Medulla oblongata (tissue), 1 donor: Measurements from ENCODE around the gene STK25.
"Not testable (repeated sequence)": the region's sequence is repeated elsewhere in the genome, so short reads cannot be mapped to it uniquely, and the experiment has no call there.

Source experiments
- DNase-seq: peaks from one replicate; pipeline ENCODE4 v3.0.0-alpha.2; 2015; ENCODE audit errors: extremely low spot score

The STK25 gene

DNA sequence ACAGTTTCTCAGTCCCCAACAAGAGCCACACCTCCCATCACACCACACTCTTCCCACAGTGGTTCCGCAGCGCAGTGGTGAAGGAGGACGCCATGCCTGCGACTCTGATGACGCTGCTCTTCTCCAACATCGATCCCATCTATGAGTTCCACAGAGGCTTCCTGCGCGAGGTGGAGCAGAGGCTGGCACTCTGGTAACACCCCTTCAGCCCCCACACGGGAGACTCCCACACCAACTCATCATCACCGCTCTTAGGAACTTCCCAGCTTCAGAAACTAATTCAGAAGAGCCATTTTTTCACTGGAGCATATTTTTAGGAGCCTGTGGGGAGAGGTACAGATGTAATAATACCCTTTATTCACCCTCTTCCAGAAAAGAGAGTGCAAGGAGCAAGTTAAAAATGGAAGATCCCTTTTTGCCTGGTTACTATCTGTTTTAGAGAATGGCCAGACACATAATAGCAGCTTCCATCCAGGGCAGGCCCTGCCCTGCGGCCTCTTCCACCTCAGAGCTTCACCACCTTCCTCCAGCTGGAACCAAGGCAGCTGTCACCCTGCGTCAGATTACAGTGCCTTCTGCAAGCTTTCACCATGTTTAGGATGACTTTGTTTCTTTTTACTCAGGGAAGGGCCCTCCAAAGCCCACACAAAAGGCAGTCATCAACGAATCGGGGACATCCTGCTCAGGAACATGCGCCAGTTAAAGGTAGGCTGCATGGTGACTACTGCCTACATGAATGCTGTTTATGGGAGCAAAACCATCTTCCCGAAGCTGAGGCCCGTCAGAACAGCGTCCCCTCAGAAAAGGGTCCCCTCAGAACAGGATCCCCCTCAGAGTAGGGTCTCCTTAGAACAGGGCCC is 44.9 kb downstream of the STK25 start:
- no peak for DNase-seq

DNA sequence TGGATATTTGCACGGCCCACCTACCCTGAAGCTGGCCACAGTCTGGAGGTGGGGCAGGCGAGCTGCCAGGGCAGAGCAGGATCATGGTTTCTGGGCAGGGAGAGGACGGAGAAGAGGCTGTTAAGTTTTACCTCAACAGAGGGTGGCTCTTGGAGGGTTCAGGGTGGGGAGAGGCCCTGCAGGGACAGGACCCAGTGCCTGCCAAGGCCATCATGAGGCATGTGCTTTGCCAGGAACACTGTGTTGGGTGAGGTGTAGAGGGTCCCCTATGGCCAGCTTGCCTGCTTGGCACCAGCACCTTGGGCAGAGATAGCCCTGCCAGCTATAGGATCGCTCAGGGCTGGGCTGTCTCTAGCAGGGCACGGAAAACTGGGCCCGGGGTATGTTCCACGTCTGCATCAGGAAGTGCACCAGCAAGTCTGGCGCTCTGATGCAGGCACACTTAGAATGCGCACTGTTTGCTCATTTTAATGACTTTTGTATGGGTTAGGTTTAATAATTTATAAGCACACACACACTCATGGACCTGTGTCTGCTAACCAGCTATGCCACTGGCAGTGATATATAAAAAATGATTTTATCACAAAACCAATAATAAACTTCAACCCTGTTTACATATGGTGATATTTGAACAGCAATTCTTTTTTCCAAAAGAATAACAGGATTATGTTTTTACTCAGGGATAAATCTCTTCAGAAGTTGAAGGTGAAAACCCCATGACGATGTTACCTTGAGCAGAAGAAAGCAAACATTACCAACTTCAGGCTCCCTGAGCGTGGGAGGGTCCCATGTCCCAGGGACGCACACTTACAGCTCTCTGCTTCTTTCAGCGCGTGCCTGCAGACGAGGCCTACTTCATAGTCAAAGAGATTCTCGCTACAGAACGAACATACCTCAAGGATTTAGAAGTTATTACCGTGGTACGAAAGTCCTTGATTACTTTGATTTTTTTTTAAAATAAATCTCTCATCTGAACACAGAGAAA is 46.4 kb downstream of the STK25 start:
- DNase-seq = no peak

DNA sequence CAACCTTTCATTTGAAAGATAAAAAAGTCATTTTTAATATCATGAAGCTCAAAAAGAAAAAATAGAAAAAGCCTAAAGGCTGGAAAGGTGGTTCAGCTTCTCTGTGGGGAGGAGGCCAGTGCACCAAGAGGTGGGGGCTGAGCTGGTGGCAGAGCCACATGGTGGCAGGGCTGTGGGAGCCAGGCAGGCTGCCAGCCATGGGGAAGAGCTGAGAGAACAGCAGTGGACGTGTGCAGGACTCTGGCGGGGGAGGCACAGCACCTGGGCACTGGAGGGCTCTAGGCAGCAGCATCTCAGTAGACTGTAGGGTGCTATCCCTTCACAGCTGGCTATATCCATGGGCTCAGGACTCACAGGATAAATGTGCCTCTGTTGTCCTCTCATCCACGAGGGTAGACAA is 47.8 kb downstream of the STK25 start:
- DNase-seq = no peak

DNA sequence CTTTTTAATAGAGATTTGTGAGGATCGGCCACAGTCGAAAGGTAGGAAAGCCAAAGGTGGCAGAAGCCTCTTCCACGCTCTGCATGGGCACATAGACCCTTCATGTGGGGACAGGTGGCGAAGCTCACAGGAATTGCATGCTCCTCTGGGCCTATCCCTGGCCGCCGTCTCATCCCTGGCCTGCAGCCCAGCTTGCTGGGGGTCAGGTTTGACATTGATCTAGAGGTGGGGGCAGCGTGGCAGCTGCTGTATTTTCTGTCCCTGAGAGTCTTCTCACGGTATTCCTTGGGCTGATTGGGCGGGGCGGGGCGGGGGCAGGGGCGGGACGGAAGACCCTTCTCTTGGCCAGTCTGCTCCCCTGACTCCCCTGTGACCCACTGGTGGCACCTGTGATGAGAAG is 48.9 kb downstream of the STK25 start:
- no peak for DNase-seq

DNA sequence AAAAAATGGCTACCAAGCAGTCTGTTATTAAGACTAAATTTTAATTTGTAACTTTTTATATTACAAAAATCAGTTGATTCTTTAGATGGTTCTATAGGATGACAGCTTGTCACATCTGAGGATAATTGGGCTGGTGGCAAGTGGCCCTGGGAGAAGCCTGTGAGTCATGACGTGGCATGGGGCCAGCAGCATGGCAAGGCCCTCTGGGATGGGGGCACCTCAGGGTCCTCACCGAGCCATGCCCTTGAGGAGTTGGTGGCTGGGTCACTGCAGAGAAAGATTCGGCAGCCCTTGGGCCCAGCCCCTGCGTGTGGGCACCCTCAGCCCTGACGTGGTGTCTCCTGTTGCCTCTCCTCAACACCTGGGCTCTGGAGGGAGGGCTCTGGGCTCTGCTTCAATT is 49.7 kb downstream of the STK25 start:
- no peak for DNase-seq

DNA sequence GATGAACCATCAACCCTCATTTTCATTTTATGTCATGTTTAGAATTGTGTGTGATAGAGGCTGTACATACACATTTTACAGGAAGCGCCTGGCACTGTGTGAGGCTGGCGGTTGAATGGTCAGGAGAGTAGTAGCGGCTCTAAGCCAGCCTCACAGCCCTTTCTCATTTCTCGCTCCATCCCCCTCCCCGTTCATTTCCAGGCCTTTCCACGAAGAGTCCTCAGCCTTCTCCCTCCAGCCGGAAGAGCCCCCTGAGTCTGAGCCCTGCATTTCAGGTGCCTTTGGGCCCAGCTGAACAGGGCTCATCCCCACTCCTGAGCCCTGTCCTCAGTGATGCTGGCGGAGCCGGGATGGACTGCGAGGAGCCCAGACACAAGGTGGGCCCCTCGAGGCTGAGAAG is 51.8 kb downstream of the STK25 start:
- no peak for DNase-seq

DNA sequence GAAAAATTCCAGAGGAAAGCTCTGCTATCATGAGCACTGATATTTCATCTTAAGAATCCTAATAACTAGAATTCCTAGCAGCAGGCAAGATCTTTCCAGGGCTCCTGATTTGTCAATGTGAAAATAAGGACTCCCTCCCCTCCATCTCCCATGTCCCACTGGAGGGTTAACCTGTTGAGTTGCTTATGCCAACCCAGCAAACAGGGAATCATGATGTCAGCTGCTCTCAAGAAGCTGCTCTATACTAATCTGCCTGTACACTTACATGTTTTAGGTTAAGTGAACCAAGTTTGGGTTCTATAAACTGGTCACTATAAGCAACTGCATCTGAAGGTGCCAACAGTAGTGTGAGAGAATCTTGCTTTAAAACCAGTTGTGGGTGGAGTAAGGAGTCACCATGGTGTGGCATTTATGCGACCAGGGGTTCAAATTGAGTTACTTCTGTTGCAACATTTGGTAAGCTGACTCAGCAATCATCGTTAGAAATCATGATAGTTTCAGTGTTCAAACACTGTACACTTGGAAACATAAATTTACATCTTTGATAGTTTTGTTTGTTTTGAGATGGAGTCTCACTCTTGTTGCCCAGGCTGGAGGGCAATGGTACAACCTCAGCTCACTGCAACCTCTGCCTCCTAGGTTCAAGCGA is 53.4 kb downstream of the STK25 start:
- DNase-seq = no peak

DNA sequence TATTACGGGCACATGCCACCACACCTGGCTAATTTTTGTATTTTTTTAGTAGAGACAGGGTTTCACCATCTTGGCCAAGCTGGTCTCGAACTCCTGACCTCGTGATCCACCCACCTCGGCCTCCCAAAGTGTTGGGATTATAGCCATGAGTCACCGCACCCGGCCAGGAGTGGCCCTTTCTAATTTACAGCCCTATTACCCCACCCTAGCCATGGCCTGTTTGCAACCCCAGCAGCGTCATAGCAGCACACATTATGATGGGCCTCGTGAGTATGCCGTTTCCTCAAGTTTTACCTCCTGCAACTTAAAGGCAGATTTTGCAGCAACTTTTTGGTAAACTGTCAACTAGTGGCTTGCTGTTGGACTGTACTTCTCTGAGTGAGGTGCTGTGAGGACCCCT is 54.5 kb downstream of the STK25 start:
- not testable (repeated sequence) for DNase-seq

DNA sequence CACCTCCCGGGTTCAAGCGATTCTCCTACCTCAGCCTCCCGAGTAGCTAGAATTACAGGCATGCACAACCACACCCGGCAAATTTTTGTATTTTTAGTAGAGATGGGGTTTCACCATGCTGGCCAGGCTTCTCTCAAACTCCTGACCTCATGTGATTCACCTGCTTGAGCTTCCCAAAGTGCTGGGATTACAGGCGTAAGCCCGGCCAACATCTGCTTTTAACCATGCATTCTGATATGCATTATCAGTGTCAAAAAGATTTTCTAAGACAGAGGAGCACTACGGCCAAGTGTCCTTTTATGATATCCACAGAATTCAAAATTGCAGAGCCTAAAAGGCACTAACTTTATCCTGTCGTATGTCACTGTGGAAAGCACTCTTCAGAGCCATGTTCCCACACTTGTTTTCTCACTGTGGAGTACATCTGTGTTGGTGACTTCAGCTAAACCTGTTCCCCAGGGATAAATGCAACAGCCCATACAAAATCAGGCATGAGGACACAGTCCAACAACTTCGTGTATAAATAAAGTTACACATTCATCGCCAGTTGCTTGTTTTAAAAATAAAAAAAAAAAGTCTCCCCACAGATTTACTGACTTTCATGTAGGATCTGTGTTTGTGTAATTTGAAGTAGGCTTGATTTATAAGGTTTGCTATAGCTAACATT is 56.4 kb downstream of the STK25 start:
- DNase-seq = no peak

DNA sequence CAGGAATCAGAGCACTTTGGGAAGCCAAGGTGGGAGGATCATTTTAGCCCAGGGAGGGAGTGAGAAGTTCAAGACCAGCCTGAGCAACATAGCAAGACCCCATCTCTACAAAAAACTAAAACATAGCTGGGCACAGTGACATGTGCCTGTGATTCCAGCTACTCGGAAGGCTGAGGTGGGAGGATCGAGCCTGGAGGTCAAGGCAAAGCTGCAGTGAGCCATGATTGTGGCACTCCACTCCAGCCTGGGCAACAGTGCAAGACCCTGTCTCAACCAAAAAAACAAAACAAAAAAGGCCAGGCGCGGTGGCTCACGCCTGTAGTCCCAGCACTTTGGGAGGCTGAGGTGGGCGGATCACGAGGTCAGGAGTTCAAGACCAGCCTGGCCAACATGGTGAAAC is 58.3 kb downstream of the STK25 start:
- not testable (repeated sequence) for DNase-seq

DNA sequence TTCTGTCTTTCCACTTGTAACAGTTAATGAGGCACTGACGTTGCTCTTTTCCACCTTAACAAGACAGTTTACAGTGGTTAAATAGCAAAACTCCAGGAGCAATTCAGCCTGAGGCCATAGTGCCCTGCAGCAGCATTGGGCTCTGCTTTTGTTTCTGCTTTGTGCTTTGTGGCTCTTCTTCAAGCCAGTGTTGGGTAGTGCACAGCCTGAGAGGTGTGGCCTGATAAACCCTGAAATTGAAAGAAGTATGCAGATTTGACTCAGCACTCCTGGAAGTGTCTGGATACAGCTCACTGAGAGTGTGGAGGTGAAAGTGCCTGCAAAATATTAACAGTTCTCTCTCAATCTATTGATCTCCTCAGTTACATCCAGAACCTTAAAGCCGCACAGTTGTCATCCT is 63.0 kb downstream of the STK25 start:
- no peak for DNase-seq

DNA sequence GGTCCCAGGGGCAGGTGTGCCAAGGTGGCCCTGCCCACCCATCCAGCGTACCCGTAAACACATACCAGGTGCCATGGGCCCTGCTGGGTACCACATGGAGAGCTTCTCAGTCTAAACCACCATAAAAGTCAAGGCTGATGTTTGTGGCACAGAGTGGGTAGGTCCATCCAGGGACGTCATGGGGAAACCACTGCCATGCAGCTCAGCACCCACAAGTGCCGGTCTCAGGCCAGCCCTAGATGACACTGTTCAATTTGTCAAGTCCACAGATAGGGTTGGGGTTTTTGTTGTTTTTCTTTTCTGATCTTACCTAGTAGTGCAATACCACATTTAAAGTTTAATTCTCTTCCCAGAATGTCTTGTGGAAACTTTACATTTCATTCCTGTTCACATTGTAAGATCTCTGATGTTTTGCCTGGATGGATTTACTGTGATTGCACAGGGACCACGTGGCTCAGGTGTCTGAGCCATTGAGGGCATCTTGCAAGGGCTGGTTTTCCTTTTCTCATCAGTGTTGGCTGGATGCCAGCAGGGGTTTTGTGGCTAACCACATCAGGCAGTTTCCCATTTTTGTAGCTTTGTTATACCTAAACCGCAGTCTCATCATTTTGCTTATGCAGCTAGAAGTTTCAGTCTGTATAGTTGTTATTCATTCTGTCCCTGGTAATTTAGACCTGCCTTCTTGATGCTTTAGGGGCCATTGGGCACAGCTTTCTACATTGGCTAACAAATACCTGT is 64.7 kb downstream of the STK25 start:
- DNase-seq = no peak
